Measurements from ENCODE around the gene IGFALS.

IGFALS gene

DNA sequence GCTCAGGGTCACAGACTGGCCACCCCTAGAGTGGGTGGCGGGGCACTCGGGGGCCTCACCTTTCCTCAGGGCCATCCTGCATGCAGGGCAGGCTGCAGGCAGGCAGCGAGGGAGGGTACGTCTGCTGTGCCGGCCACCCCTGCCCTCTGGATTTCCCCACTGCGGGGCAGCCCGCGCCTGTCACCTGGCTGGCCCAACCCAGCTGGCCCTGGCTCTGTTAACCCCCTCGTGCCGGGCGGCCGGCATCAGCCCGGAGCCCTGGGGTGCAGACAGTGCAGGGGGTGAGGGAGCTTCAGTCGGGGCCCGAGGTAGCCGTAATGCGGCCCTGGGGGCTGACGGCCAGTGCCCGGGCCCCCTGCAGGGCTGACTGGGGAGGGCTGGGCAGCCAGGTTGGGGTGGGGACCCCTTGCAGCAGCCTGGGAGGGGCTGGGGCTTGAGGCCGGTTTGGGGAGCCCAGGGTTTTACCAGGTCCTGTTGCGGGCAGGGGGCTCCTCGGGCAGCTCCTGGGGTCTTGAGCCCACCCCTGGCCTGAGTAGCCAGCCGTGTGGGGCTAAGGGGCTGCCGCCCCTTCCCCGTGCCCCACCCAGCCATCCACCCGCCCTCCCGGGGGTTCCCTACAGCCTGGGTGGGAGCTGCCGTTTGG, at the start of gene IGFALS:
IGFALS (minus strand) TSS at position 128 of the 643 bp plus-strand sequence; CDS start at position 75, 53 bp downstream.
- DNase-seq (ENCODE audit: low spot score): no peak

DNA sequence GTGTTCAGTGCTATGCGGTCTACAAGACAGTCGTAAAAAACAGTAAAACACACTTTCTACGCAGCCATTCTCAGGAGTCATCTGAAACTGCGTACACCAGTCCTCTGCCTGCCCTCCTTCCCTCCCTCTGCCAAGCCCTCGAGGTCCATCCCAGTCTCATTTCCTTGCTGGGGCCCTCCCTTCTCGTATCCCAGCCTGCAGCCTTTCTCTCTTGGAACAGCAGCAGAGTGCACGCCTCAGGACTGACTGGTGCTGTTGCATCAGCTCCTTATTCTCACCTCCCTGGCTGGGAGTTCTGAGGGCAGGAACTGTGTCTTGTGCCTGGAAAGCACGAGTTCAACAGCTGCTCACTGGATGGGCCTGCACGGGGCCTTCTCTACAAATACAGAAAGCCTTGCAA, 46.0 kb upstream of the IGFALS start:
- no peak for DNase-seq (ENCODE audit: low spot score)

DNA sequence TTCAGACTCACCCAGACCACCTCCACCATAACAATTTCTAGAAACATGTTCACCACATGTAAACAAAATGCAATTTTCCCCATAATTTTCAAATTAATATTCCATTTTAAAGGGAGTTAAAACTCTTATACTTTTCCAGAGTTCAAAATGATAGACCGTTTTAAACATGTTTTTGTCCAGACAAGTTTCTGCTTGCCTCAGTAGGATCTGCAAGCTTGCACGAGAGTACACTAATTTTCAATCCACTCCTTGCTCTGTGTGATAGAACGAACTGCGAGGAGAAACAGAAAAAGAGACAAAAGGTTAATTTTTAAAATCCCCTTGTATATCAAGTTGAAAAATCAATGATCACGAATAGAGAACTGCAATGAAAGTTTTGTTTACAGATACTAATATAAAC, 40.6 kb upstream of the IGFALS start:
- DNase-seq (ENCODE audit: low spot score): no peak

DNA sequence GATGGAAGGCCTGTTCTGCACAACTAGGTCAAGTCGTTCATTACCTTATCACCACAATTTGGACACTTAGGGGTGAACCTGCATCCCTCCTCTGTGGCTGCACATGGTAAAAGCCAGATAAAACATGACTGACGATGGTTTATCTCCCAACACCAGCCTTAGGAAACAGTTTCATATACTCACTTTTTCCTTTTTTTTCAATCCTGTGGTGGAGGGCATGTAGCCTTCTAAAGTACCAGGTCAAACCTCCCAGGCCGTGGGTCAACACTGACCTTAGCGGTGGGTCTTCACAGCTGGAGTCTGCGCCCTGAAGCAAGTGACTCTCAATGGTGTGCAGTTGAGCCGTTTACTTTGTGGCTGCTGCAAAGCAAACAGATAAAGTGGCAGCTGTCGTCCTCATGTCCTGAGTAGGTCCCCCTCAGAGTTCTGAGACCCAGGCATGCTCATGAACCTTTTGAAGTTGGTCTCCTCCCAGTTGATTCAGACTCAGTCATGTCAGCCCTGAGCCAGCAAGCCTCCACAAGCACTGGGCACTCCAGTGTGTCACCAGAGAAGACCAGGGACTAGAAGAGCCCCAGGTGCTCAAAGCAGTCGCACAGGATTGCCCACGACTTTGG, 39.4 kb upstream of the IGFALS start:
- no peak for DNase-seq (ENCODE audit: low spot score)

DNA sequence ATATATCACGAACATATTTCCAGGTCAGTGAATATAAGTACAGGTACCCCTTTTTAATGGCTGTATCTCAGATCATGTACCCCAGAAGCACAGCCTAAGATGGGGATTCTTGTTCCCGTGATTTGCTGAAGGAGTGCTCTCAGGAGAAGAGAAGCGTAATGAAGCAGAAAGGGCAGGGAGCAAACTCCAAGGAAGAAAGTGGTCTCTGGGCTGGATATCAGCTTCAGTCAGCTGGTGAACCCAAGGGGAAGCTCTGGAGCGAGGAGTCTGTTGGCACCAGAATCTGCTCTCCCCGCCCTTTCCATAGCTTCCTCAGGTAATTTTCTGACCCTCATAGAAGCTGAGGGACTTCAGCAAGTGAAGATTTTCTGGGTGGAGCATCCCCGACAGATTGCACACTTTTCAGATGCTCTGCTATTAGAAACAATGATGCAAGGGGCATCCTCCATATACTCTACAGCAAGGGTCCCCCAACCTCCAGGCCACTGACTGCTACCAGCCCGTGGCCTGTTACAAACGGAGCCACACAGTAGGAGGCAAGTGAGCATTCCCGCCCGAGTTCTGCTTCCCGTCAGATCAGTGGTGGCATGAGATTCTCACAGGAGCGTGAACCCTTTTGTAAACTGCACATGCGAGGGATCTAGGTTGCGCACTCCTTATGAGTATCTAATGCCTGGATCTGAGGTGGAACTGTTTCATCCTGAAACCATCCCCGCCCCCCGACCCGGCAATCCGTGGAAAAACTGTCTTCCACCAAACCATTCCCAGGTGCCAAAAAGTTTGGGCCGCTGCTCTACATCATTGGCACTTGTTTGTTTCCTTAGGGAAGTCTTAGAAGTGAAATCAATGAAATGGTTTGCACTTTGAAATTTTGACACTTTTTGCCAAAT, 37.9 kb upstream of the IGFALS start:
- DNase-seq (ENCODE audit: low spot score): no peak

DNA sequence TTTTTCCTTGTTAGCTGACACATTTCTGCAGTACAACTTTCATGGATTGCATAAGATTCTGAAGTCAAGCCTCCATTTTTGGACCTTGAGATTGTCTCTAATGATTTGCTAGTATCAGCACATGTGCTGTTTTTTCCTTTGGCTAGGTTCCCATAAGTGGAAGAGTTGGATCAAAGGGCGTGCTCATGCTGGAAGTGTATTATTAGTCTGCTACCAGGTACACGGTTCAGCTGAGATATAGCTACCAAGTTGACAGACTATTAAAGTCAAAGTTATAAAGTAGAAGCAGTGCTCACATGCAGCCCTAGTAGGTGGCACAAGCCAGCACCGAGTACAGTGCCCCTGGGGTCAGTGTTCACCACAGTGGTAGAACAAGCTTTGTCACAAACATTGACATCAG, 36.7 kb upstream of the IGFALS start:
- no peak for DNase-seq (ENCODE audit: low spot score)

DNA sequence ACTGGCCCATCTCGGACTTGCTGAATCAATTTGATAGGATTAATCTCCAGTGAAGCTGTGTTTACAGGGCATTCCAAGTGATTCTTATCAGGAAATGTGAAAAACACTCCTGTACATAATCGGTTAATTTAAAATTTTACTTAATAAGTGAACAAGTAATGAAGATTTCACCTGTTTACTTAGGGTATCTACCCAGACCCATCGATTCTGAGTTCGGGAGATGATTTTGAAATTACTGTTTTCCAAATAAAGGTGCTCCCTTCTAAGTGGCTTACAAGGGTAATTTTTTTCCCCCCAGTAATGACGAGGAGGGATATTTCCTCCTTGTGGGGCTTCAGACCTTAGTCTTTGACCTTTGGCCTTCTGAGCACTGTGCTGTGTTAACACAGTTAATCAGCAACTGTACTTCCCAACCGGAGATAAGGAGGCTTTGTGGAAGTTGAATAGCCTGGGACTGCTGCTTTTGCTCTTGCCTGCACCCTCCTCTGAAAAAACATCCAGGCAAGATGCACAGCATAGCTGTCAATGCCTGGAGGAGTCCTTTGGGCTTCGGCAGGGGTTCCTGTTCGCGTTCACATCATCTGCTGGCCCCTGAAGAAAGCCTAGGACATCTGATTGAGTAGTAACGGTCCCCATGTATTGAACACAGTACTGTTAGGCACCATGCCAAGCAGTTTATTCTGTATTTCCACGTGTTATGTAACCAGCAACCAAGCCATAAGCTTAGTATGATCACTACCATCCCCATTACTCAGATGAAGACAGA, 35.3 kb upstream of the IGFALS start:
- no peak for DNase-seq (ENCODE audit: low spot score)

DNA sequence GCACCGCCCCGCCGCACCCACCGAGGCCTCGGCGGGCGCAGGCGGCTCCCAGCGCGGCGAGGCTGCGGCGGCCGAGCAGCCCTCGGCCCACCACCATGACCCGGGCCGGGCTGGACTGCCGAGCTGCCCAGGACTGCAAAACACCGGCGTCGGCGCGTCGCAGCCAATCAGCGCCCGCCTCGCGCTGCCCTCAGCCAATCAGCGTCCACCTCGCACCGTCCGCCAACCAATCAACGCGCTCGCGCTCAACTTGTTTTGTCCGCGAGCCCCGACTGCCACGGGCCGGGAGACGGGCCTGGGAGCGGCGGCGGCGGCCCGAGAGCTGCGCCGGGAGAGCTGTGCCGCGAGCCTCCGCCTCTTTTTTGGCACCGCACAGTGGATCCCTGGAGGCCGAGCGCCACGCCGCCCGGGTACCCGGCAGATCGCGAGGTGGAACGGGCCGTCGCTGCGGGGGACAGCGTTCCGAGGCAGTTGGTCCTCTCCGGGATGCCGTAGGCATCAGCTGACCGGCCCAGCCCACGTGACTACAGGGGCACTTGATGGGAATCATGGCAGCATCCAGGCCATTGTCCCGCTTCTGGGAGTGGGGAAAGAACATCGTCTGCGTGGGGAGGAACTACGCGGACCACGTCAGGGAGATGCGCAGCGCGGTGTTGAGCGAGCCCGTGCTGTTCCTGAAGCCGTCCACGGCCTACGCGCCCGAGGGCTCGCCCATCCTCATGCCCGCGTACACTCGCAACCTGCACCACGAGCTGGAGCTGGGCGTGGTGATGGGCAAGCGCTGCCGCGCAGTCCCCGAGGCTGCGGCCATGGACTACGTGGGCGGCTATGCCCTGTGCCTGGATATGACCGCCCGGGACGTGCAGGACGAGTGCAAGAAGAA, 33.4 kb upstream of the IGFALS start, which contains the start of the genes FAHD1 and HAGH:
FAHD1 (plus strand) TSS at position 516 of the 883 bp plus-strand sequence; CDS start at position 549, 33 bp downstream.
HAGH (minus strand) TSS at position 135 of the 883 bp plus-strand sequence; CDS start at position 97, 38 bp downstream.
- peak; percentile 94 for DNase-seq (ENCODE audit: low spot score)

DNA sequence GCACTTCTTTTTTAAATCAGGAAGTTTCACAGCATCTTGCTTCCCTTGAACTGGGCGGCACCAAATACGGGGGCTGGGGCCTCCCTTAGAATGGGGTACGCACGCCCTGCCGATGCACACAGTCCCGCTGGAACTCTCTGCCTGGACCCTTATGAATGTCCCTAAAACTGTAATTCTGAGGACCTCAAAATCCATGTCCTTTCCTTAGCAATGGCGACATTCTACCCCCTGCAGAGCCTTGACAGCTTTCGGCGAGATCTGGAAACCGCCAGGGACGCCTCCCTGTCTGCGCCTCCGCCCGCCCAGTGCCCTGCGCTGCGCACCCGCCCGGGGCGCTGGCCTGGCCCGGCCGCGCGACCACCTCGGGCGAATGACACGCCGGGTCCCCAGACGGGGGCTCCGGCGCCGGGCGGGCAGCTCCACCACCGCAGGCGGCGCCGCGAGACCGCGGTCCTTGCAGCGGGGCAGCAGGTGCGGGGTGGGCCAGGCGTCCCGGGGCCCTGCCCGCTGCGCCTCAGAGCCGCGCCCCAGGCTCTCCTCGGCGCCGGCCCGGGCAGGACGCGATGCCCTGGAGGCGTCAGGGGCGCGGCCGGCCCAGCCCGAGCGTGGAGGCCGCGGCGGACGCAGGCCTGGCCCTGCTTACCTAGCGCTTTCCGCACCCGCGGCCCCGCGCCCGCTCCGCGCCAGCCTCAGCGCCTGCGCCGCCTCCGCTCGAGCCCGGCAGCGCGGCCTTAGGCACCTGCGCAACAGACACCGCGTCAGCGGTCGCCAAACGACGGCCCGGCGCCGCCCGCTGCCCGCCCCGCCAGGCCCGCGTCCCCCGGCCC, 32.6 kb upstream of the IGFALS start:
- DNase-seq (ENCODE audit: low spot score): peak; percentile 68

DNA sequence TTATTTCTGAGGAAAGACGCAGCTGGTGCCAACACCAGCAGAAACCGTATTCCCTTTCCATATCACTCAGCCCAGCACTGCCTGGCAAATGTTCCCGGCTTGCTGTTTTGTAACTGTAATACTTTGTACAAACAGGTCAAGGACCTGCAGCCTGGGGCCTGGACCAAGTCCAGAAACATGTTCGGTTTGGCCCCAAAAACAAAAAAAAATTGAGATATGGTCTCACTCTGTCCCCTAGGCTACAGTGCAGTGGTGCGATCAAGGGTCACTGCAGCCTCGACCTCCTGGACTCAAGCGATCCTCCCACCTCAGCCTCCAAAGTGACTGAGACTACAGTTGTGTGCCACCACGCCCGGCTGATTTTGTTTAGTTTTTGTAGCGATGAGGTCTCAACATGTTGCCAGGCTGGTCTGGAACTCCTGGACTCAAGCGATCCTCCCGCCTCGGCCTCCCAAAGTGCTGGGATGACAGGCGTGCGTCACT, 31.9 kb upstream of the IGFALS start:
- no peak for DNase-seq (ENCODE audit: low spot score)

DNA sequence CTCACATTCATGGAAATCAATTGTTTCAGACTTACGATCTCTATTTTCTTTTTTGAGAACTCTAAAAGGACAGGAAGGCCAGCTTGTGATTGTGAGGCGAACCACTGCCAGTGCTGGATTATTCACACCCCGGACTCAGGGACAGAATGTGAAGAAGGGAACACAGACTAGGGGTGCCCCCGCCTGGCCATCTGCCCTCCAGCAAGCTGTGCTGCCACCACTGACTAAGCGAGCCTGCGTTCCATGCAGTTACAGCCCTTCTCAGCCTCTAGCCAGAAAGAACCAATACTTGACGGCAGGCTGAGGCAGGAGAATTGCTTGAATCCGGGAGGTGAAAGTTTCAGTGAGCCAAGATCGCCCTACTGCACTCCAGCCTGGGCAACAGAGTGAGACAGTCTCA, 30.3 kb upstream of the IGFALS start:
- no peak for DNase-seq (ENCODE audit: low spot score)

DNA sequence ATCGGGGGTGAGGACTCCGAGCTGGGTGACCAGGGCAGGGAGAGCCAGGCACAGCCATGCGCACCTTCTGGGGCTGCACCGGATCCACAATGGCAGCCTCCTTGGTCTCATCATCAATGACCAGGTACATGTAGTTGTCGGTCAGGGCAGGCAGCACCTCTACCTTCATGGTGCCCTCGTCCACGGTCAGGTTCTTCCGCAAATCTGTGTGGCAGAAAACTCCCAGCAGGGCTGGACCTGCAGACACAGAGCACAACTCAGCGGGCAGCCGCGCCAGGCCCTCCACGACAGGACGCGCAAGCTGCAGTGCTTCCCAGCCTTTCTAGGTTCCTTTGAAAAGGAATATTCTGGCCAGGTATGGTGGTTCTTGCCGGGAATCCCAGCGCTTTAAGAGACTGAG, 29.3 kb upstream of the IGFALS start:
- no peak for DNase-seq (ENCODE audit: low spot score)

DNA sequence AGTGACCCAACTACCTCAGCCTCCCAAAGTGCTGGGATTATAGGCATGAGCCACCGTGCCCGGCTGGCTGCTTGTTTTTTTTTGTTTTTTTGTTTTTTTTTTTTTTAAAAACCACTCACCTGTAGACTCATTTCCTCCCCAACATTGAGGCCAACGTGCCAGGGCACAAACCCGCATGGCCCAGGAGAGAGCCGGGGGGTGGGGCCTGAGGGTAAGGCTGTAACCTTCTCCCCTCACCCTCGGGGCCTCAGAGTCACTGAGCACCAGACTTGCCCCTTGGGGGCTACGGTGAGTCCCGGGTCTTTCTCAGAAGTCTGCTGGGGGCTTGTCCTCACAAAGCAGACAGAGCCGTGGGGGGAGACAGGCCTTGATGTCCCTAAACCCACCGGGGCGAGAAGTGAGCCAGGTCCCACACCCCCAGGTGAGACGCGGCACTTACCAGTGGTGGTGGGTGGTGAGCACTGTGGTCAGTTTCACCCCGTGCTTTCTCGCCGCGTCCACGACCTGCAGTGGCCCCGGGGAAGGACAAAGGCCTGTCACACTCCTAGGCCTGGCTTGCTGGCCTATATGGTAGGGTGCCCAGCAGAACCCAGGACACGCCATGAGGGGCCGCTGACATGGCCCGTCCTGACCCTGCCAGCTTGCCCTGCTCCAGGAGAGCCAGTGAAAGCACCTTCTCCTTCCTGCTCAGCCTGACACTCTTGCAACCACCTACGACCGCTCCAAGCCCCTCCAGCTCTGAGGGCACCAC, 28.5 kb upstream of the IGFALS start:
- no peak for DNase-seq (ENCODE audit: low spot score)

DNA sequence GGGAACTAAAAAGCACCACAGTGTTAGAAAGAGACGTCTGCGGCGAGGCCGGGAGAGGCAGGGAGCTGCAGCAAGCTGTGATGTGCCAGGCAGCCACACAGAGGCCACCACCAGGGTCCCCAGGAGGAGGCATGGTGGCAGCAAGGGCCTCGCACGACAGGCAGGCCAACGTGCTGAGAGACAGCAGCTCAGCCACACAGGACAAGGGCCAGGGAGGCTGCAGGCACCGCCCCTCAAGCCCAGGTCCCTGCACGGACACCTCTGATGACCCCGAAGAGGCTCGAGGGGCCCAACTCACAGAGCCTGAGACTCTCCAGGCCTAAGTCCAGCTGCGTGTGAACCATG, 27.4 kb upstream of the IGFALS start:
- DNase-seq (ENCODE audit: low spot score): no peak

DNA sequence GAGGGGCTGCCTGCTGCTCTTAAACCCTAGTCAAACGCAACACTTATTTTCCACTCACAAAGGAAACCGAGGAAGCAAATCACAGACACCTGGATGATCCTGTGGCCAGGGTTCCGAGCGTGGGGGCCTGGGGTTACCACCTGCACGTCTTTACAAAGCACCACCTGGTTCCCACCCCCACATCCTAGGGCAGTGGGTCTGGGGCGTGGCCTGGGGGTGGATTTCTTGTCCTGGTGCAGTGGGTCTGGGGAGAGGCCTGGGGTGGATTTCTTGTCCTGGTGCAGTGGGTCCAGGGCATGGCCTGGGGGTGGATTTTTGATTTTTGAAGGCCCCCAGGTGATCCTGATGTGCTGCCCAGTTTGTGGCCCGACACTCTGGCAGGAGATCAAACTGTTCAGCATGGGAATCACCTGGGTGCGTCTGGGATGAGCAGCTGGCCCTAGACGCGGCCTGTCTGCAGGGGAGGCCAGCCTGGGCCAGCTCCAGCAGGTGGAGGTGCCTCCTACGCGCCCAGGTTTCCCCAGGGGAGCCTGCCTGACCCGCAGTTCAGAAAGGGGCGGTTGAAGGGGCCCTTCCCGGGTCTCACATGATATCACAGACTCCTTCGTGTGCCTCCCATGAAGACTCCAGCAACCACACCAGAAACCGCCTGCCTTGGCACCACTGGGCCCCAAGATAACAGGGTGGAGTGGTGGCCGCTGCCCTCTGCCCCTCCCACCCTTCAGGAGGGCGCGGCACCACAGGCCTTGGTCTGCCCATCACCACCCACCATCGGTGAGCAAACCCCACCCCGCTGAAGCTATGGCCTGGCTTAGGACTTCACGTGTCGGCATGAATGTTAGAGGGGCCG, 26.8 kb upstream of the IGFALS start:
- DNase-seq (ENCODE audit: low spot score): no peak

DNA sequence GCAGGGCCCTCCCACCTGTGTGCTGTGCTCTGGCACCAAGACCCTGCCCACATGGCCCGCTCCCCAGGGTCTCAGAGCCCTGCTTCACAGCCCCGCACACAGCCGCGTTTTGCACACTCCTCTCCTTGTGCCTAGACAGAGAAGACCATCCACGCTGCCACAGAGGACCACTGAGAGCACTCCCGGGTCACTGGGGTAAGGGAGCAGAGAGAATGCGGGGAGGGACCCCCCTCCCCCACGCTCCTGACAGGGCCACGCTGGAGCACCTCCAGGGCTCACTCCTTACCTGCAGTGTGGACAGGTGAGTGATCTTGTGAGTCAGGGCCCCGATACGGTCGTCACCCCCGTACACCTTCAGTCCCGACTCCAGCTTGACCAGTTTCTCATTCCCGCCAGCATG, 26.1 kb upstream of the IGFALS start:
- DNase-seq (ENCODE audit: low spot score): no peak

DNA sequence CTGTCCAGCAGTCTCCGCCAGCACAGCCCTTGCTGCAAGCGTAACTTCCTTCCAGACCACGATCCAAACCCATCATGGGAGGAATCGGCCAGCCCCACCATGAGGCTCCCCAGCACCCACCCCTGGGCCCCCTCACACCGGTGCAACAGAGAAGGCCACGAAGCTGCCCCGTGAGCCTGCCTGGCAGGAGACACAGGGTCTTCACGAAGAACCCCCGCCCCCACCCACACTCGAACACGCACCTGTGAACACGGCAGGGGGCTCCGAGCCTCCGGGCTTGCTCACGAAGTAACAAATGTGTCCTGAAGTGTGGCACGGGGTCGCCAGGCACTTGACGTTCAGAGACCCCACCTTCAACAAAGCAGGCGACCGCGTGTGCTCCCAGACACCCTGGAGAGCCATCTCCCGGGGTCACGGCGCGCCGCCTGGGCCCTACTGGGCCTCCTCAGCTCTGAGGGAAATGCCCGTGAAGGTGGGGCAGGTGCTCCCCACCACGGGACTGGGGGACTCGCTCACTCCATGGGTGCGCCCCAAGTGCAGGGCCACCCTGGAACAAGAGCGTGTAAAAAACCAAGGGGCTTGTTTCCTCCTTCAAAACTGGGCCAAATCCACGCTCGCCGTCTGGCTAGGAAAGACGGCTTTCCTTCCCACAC, 25.5 kb upstream of the IGFALS start:
- DNase-seq (ENCODE audit: low spot score): no peak

All from CD4-positive, alpha-beta T cell treated with Interleukin-2 at 100 ng/mL for 4 hours (primary cell).